SW 1271 (cell line): Measurements from ENCODE around the gene YIPF2.
"Not testable (repeated sequence)": the region's sequence is repeated elsewhere in the genome, so short reads cannot be mapped to it uniquely, and the experiment has no call there.

Source experiments
- DNase-seq, 2 experiments: peaks; one replicate each; lab custom pipeline; 2025; lab: John Stamatoyannopoulos, UW

Gene YIPF2

DNA sequence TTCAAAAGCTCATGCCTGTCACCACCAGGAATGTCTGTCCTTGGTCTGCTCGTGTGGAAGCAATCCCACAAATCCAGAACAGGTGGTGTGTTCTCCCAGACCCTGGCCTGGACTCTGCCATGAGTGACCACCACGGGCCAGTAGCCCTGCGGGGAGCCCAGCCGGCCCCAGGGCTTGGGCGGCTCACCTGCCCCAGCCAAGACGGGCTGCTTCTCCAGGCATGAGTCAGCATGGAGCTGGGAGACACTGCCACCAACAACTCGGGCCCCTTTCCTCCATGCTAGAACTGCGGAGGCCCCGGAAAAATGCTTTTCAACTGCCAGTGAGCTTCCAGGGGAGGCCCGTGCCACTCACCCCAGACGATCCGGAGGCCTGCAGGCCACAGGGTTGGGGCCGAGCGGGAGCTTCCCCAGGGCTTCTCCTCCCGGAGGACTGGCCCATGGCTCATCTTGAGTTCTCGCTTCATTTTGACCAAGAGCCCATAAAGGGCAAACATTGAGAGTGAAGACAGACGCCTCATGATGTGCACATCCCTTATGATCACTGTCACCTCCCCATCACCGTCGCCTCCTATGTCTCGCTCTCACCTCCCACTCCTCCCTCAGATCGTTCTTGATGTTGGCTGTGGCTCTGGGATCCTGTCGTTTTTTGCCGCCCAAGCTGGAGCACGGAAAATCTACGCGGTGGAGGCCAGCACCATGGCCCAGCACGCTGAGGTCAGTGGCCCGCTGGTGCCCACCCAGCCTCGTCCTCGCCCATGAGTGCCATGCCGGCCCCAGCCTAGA is 16.7 kb downstream of the YIPF2 start:
- DNase-seq: no peak

GRCh38 chr19:10908380-10908960 is 20.0 kb downstream of the YIPF2 start:
- DNase-seq: no peak

GRCh38 chr19:10907925-10908324 is 20.5 kb downstream of the YIPF2 start:
- no peak for DNase-seq

DNA sequence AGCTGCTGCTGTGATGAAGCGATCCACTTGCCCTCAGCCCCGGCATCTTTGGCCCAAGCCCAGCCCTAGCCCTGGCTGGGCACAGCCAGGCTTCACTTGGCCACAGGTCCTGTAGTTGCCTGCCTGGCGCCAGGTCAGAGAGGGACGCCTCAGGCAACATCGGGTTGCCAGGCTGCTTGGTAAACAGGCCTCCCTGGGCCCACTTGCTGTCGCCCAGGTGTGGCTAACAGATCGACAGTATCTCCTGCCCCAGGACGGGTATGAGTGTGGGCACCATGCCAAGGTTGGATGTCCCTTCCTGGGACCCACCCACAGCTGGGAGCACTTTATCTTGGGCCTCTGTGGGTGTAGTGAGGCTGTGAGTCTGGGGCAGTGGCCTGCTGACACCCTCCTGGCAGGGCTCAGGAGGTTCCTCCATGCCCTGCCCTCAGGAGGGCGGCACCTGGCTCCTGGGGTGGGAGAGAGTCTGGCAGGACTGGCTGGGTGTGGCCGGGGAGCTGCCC is 29.2 kb downstream of the YIPF2 start:
- no peak for DNase-seq

DNA sequence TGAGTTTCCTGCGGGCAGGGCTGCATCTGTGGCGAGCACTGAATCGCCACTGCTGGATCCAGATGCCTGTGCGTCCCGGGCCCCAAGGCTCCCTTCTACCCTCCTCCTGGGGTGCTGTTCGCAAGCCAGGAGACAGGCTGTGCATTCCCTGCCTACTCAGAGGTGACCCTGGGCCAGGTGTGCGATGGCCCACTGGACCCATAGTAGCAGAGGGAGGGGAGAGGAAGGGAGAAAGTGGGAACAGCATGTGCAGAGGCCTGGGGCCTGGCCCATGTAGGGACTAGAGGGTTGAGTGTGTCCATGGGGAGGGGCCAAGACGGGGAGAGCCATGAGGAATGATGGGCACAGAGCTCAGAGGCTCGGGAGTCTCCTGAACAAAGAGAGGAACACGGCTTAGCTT is 29.8 kb downstream of the YIPF2 start:
- no peak for DNase-seq

- no peak for DNase-seq
Observed at GRCh38 chr19:10896851-10897526, 31.4 kb downstream of the YIPF2 start.

- no peak for DNase-seq
Observed at GRCh38 chr19:10895920-10896319, 32.5 kb downstream of the YIPF2 start.

DNA sequence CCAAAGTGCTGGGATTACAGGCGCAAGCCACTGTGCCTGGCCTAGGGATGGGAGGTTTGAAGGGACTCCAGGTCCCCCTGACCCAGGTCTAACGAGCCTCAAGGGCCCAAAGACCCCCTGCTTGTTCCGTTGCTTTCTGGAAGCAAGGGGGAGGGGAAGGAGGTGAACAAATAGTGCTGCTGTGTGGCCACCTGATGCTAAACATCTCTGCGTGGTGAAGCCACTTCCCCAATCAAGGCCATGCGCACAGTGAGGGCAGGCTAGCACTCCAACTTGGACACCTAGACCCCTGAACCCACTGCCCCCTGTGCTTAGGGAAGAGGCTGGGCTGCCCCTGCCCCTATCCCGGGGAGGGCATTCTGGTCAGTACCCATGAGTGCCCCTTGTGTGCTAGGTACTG is 33.1 kb downstream of the YIPF2 start:
- DNase-seq: no peak

GRCh38 chr19:10894911-10895213 is 33.6 kb downstream of the YIPF2 start:
- no peak for DNase-seq

GRCh38 chr19:10892256-10892655 is 36.2 kb downstream of the YIPF2 start:
- DNase-seq: no peak

- no peak for DNase-seq
Observed at GRCh38 chr19:10891405-10892086, 36.9 kb downstream of the YIPF2 start.

- DNase-seq: no peak
Observed at GRCh38 chr19:10889880-10890279, 38.6 kb downstream of the YIPF2 start.

- DNase-seq: no peak
Observed at GRCh38 chr19:10888421-10888866, 40.0 kb downstream of the YIPF2 start.

- no peak for DNase-seq
Observed at GRCh38 chr19:10887616-10888367, 40.6 kb downstream of the YIPF2 start.

DNA sequence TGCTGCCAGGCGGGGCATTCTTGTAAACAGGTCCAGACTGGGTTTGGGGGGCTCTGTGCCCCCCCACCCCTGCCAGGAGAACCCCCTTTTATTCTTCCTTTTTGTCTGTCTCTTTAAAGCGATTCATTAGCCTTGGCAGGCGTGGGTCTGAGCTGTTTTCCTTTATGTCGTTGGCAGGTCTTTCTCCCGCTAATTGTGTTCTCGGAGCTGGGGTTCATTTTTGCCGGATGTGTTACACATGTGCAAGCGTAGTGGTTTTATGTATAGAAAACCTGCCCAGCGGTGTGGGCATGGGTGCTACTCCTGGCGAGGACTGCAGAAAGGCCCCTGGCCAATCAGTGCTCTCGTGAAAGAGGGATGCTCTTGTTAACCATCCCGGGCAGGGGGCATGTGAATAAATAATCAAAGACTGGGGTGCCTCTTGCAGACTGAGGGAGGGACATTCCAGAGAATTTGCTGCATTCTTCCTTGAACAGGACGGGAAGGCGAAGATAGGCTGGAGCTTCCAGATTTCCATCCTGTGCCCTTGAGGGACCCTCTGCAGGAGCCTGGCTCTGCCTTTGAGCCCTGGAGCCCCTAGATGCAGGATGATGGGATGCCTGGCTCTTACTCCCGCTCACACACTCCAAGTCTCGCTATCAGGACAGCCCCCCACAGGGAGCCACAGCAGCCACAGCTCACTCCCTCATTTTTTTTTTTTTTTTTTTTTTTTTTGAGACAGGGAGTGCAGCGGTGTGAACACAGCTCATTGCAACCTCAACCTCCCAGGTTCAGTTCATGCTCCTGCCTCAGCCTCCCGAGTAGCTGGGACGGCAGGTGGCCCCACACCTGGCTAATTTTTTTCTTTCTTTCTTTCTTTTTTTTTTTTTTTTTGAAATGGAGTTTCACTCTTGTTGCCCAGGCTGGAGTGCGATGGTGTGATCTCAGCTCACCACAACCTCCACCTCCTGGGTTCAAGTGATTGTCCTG is 43.0 kb downstream of the YIPF2 start:
- DNase-seq: no peak

DNA sequence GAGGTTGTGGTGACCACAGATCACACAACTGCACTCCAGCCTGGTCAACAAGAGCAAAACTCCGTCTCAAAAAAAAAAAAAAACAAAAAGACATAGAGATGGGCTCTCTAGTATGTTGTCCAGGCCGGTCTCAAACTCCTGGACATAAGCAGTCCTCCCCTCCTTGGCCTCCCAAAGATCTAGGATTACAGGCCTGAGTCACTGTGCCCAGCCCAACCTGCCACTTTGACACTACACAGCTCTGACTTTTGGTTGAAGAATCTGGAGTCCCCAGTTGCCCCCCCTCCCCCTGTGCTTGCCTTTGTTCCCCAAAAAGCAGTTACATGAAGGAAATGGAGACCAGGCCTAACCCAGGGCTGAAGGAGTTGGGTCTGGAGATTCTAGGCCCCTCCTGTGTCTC is 44.2 kb downstream of the YIPF2 start:
- DNase-seq: no peak

DNA sequence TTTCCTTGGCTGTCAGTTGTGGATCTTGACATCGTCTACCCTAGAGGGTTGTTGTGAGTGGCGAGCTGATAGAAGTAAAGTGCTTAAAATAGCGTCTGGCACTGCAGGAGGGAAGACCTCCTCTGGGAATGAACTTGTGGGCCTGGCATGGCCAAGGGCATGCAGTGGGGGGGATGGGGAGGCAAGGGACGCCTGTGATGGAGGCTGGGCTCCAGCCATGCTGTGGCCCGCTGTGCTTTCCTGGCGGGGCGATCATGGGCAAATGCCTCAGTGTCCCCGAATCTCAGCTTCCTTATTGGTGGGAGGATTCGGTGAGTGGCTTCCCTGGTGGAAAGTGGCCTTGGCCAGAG is 46.4 kb downstream of the YIPF2 start:
- DNase-seq: no peak

GRCh38 chr19:10881403-10882107 is 46.9 kb downstream of the YIPF2 start:
- DNase-seq: no peak

DNA sequence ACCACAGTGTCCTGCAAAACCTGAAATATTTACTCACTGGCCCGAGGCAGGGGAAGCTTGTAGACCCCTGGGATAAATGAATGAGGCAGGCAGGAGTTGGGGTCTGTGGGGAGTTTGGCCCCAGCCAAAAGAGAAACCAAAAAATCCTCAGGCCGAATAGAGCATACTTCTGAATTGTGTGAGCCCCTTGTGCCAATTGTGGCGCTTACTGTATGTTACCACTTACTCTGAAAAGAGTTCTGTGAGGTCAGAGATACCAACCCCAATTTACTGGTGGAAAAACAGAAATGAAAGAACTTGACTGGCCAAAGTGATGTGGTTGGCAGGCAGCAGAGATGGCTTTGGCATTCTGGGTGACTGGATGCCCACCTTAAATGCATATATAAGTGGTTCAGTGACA is 50.2 kb downstream of the YIPF2 start:
- DNase-seq: no peak

GRCh38 chr19:10877608-10878007 is 50.8 kb downstream of the YIPF2 start:
- not testable (repeated sequence) for DNase-seq
